Measurements from ENCODE around the gene ERBB3.

- TF ChIP-seq, protein P1, sequence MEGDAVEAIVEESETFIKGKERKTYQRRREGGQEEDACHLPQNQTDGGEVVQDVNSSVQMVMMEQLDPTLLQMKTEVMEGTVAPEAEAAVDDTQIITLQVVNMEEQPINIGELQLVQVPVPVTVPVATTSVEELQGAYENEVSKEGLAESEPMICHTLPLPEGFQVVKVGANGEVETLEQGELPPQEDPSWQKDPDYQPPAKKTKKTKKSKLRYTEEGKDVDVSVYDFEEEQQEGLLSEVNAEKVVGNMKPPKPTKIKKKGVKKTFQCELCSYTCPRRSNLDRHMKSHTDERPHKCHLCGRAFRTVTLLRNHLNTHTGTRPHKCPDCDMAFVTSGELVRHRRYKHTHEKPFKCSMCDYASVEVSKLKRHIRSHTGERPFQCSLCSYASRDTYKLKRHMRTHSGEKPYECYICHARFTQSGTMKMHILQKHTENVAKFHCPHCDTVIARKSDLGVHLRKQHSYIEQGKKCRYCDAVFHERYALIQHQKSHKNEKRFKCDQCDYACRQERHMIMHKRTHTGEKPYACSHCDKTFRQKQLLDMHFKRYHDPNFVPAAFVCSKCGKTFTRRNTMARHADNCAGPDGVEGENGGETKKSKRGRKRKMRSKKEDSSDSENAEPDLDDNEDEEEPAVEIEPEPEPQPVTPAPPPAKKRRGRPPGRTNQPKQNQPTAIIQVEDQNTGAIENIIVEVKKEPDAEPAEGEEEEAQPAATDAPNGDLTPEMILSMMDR (IDR thresholded peaks at IDR 0.05) = no peak
- no peak for TF ChIP-seq POLR2A (IDR thresholded peaks at IDR 0.05)
Measured at GRCh38 chr12:56129942-56130495, 50.1 kb downstream of the ERBB3 start.
